HG03066 (cell line): Measurements from ENCODE around the gene OR52A1.
"Not testable (repeated sequence)": the region's sequence is repeated elsewhere in the genome, so short reads cannot be mapped to it uniquely, and the experiment has no call there.

Source experiments
- ATAC-seq: cut with Tn5 transposase; IDR thresholded peaks from one replicate; pipeline ENCODE4 v1.9.1; 2021; ENCODE audit warnings: low read depth; ENCODE audit not compliant: unreplicated experiment

OR52A1 gene

DNA sequence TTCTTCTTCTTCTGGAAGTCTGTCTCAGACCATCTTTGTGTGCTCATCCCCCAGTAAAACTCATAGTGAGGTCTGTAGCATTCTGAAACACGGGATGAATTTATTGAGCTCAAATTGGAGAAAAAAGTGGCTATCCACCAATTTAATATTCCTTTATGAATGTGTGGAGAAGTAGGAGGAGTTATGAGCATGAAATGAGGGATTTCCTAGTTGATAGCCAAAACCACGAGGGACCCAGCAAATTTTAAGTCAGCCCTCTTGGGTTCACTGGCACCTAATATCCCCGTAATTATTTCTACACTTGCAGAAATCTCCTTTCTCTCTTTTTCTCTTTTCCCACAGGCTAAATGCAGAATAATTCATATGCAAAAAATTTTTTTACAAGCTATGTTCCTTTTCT, at the start of gene OR52A1:
Gene OR52A1, minus strand, starts transcription at position 101 of the 400 bp plus-strand sequence. CDS start 2,388 bp downstream, outside the sequence.
- no peak for ATAC-seq

DNA sequence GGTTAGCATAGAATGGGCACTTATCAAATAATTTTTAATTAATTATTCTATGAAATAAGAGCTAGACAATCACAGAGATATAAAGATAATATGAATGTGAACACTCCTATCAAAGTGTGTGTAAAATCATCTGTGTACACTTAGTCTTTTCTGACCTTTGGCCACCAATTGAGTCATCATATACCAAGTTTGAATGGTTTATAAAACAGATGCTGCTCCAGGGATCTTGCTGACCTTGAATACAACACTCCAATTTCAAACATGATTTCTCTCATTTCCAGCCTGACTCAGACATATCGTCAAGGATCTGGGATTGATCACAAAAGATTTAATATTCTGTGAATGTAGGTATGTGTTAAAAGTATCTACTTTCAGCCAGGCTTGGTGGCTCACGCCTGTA, 48.8 kb upstream of the OR52A1 start:
- no peak for ATAC-seq

DNA sequence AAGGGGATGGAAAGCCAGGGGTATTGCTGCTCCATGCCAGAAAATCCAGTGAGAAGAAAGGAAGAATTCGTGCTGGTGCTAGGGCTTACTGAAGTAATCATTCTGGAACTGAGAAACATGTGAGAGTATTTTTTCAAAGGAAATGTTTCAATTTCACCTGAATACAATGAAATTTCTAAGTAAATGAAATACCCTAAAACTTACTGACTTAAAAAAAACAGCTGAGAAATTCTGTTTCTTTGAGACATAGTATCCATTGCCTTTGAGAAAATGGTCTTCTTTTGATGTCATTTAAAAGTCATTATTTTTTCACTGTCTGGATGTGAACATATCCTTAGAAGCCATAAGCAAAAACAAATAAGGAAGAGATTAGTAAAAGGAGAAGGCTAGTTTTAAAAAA, 46.0 kb upstream of the OR52A1 start, which contains the start of gene OR51V1:
Gene OR51V1, minus strand, starts transcription at position 101 of the 400 bp plus-strand sequence. Its CDS starts 0 bp downstream, at position 101.
- no peak for ATAC-seq

DNA sequence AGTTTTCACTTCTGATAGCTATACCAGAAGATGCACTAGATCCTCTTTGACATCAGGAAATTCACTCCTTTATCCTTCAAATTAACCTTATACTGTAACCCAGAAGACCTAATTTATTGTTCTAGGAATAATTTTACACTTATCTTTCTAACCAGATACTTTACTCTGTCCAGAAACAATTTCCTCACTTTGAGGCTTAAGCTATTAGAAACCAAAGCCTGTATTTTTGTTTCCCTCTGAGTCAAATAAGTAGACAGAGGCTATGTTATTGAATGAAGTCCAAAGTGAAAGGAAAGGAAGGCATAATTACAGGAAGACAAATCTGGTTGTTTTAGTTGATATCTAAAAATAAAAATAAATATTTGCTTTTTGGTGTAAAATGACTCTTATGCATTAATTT, 43.7 kb upstream of the OR52A1 start:
- ATAC-seq = no peak

DNA sequence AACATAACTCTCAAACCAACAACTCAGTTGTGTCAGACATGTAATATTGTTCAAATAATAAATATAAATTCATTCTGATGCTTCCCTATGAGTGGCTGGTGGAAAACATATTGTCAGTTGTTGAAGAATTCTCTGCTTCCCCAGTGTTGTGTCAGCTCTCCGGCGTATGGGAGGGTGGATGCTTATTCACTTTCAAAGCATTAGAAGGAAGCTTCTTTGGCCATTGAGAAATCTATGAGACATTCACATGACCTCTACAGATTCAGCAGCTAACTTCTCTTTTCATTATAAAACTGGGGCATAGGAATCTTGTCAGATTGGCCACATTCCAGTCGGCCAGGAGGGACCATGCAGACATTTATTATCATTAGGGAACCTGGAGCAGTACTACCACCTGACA, 43.0 kb upstream of the OR52A1 start:
- no peak for ATAC-seq

DNA sequence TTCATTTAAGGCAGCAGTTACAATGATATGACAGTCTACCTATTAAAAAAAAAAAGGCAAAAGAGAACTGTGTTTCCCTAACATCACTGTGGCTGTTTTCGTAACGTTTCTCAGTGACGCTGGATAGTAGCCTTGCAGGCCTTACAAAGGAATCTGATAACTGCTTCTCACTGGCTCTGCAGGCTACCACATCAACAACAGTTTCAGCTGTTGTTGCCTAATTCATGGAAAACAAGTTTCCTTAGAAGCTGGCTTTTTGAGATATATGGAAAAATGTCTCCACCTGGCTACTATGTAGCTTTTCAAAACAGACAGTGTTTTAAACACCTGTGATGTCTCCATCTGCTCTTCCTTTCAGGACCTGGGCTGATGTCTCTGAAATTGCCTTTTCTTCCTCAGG, 42.2 kb upstream of the OR52A1 start:
- no peak for ATAC-seq

DNA sequence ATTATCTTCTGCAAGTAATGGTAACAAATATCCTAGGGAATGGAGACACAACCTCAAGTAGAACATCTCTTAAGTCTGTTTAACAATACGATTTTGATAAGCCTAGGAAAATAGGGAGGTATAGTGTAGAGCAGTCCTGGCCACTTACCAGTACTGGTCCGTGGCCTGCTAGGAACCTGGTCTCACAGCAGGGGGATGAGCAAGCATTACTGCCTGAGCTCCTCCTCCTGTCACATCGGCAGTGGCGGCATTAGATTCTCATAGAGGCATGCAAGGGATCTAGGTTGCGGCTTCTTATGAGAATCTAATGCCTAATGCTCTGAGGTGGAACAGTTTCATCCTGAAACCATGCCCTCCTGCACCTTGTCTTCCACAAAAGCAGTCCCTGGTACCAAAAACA, 41.5 kb upstream of the OR52A1 start:
- ATAC-seq = no peak

DNA sequence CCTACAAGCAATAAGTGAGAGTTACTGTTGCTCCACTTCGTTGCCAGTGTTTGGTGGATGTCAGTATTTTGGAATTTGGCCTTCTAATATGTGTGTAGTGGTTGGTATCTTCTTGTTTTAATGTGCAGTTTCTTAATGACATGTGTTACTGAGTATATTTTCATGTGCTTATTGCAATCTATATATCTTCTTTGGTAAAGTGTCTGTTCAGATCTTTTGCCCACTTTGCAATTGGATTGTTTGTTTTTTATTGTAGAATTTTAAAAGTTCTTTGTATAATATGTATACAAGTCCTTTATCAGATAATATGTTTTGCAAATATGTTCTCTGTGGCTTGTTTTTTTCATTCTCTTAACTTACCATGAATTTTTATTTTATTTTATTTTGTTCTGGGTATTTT, 38.2 kb upstream of the OR52A1 start:
- no peak for ATAC-seq

DNA sequence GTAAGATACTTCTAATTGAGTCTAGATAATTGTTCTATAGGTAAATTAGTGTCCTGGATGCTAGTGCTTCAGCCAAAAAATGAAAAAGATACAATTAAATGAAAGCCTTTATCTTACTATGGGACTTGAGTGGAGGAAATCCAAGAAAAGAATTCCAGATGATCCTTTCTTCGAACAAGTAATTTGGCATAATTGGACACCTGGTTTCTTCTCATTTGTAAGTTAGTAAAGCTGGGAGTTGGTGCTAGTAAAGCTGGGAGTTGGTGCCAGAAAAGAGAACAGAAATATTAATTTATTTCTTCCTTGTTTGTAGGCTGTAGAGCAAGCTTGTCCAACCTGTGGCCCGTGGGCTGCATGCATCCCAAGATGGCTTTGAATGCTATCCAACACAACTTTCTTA, 33.6 kb upstream of the OR52A1 start:
- no peak for ATAC-seq

DNA sequence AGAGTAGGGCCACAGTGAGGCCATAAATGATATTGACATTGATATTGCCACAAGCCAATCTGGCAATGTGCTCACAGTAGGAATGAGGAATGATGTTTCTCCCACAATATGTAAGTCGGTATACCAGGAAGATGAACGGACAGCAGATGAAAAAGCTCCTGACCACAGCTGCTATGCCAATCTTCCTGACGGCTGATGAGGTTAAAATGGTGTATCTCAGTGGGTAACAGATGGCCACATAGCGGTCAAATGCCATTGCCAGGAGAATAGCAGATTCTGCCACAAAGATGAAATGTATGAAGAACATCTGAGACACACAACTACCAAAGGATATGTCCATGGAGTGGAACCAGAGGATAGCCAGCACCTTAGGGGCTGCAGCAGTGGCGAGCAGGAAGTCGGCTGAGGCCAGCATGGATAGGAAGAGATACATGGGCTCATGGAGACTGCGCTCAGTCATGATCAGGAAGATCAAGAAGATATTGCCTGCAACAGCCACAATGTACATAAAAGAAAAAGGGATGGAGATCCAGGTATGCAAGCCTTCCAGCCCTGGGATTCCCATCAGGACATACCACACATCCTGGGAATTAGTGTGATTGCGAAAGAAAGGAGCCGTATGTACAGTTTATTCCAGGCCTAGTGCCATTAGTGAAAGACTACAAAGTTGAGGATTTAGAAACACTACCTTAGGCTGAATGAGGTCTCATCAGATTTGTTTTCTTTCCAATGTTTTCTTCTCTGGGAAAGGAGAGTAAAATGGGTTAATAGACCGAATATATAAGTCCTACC, 23.7 kb upstream of the OR52A1 start:
- ATAC-seq = no peak

DNA sequence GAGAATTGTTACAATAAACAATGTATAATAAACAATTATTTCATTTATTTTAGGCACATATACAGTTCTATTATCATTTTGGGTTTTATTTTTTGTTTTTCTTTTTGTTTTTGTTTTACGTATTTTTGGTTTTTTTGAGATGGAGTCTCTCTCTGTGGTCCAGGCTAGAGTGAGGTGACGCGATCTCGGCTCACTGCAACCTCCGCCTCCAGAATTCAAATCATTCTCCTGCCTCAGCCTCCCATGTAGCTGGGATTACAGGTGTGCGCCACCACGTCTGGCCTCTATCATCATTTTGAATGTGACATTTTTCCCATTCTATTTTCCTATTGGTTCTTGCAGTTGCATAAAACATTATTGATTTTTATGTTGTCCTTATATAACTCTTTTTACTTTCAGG, 20.4 kb upstream of the OR52A1 start:
- no peak for ATAC-seq

DNA sequence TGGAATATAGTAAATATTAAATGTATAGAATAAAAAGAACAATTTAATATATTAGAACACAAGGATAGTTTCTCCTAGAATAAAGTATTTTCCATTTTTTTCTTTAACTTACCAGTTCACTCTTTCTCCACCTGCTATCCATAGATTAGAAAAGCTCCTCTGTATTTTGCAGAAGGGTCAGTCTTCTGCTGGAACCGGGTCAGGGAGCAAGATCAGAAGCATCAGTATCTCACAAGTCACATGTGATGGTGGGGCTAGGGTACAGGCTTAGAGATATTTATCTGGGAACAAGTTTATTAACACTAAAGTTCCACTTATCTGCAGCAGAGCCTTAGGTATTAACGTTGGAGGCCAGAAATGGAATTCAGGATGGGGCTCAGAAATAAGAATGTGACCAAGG, 17.3 kb upstream of the OR52A1 start:
- ATAC-seq = no peak

DNA sequence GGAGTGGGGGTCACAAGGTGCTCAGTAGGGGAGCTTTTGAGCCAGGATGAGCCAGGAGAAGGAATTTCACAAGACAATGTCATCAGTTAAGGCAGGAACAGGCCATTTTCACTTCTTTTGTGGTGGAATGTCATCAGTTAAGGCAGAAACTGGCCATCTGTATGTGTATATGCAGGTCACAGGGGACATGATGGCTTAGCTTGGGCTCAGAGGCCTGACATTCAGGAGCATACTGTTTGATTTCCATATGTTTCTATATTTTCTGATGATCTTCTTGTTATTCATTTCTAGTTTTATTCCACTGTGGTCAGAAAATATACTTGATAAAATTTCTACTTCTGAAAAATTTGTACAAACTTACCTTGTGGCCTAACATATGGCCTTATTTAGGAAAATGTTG, 11.3 kb upstream of the OR52A1 start:
- ATAC-seq = not testable (repeated sequence)

DNA sequence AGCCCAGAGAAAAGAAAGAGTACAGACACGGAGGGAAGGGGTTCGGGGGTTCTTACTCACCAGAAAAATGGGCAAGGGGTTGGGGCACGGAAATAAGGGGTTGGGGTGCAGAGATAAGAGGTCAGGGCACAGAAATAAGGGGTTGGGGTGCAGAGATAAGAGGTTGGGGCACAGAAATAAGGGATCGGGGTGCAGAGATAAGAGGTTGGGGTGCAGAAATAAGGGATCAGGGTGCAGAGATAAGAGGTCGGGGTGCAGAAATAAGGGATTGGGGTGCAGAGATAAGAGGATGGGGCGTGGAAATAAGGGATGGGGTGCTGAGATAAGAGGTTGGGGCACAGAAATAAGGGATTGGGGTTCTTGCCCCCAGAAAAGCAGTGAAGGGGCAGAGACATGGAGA, 10.2 kb upstream of the OR52A1 start:
- ATAC-seq = not testable (repeated sequence)

DNA sequence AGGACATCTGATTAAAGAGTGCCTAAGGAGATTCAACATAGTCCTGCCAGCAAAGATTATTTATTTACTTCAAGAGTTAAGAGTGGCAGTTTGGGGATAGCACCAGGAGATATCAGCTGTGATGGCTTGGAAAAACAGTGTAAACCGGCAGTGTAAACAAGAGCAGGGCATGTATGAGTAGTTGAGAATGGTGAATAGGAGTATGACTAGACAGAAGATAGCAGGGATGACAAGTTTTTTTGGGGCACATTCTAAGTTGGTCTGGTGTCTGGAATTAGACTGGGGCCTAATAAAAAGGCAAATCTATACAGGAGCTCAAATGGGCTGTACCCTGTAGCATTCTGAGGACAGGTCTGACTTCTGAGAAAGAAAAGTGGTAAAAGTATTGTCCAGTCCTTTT, 6.5 kb upstream of the OR52A1 start:
- not testable (repeated sequence) for ATAC-seq

DNA sequence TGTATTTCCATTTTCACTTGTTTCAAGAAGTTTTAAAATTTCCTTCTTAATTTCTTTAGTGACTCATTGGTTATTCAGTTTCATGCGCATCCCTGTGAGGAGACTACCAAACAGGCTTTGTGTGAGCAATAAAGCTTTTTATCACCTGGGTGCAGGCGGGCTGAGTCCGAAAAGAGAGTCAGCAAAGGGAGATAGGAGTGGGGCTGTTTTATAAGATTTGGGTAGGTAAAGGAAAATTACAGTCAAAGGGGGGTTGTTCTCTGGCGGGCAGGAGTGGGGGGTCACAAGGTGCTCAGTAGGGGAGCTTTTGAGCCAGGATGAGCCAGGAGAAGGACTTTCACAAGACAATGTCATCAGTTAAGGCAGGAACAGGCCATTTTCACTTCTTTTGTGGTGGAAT, 5.7 kb upstream of the OR52A1 start:
- not testable (repeated sequence) for ATAC-seq

DNA sequence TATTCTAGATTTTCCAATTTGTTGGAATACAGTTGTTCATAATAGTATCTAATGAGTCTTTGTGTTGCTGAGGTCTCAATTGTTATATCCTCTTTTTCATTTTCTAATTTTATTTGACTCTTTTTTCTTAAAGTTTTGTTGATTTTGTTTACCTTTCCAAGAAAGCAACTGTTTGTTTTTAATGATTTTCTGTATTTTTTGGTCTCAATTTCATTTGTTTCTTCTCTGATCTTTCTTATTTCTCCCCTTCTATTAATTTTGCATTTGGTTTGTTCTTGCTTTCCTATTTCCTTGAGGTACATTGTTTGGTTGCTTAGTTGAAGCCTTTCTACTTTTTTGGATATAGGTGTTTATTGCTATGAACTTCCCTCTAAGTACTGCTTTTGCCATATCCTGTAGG, 5.2 kb upstream of the OR52A1 start:
- no peak for ATAC-seq

DNA sequence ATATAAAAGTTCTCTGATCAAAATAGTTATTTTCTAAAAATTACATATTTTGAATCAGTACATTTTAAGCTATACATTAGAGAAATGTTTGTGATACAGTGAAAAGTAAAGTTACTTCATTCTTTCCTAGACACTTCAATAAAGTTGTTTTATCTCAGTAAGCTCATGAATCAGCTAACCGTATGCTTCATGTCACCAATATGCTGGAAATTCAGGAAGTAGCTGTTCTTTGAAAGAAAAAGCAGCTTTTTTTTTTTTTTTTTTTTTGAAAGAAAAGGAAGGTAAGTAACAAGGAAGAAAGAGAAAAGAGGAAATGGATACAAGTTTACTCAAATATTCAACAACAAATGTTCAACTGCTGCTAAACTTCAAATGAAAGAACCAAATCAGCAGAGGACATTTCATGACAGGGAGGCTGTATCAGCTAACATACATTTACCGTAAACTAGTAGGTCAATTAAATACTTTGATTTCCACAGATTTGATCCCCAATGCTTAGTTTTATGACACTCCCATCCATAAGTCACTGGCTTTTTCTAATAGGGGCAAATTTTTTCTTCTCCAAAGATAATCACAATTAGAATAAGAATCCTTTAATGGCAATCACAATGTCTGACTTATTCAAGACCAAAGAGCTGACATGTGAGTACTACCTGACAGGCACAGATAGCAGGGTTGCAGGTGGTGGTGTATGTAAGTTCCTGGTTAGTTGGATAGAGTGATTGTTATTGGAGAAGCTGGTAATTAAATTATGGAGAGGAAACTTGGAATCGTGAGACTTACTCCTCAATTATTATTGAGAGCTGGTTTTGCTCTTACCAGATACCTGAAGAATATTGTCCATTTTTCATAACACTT, 754 bp downstream of the OR52A1 start:
- no peak for ATAC-seq

DNA sequence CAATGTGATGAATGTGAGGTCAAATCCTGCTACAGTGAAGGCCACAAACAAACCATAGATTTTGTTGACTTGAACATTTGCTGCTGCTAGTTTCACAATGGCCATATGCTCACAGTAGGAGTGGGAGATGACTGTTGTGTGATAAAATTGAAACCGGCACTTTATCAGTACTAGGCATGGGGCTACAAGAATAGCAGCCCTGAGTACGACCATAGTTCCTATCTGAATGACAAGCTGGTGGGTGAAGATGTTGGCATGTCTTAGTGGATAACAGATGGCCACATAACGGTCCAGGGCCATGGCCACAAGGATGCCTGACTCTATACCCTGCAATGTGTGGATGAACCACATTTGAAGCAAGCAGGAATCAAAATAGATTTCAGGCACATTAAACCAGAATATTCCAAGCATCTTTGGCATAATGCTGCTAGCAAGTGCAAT, 2.8 kb downstream of the OR52A1 start:
- ATAC-seq = no peak

DNA sequence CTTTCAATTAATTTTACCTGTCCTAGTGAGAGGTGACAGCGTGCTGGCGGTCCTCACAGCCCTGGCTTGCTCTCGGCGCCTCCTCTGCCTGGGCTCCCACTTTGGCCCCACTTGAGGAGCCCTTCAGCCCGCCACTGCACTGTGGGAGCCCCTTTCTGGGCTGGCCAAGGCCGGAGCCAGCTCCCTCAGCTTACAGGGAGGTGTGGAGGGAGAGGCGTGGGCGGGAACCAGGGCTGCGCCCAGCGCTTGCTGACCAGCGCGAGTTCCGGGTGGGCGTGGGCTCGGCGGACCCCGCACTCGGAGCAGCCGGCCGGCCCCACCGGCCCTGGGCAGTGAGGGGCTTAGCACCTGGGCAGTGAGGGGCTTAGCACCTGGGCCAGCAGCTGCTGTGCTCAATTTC, 10.4 kb downstream of the OR52A1 start:
- ATAC-seq = not testable (repeated sequence)

DNA sequence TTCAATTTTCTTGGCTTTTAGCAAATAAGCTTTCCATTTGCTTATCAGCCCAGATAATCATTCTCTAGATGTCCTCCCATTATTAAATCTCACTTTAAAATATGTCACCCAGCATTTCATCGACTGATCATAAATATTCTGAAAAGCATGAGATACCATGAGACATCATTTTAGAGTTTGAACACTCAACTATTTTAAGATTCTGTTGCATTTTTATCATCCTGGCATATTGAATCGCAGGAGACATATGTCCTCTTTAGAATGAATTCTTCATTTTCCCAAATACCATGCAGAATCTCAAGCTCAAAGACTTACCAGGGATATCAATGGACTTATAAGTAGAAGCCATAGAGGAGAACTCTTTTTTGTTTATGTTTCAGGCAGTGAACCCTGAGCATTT, 16.6 kb downstream of the OR52A1 start, which contains the start of gene OR52A5:
Gene OR52A5, minus strand, starts transcription at position 361 of the 400 bp plus-strand sequence. CDS start 5,714 bp downstream, outside the sequence.
- no peak for ATAC-seq
